Omental fat pad (tissue), 4 donors: Measurements from ENCODE around the gene MAST4. TPM values are rescaled to one million over a fixed set of nuclear protein-coding genes. Genes with fewer than 3 reads are reported as not detected.

Source experiments
- ATAC-seq: fragments of 150-250 bp; one replicate; pipeline ENCODE4 v1.9.1; 2016; ENCODE audit warnings: mild to moderate bottlenecking, moderate library complexity; ENCODE audit not compliant: low FRiP score
- DNase-seq: peaks from one replicate; pipeline ENCODE4 v3.0.0-alpha.2; 2019; ENCODE audit warnings: low spot score
- CTCF ChIP-seq, 3 donors: fragments of 450-650 bp; IDR thresholded peaks; one replicate each; pipeline ENCODE4 v1.5.1; 2016 to 2017; ENCODE audit warnings: antibody characterized with exemption in 3 of 3, mild to moderate bottlenecking in 3 of 3, moderate library complexity in 2 of 3
- total RNA-seq, 4 donors: library from RNA; depleted of rRNA; stranded (reverse); fragments of >200 nt; gene quantifications; one replicate each; pipeline ENCODE4 v1.1.0, GENCODE V29; 2016

The MAST4 gene
- total RNA-seq, 4 donors from 2014 or later: 52.2 to 76.8 (median 57.3) TPM

- ATAC-seq (no peak), DNase-seq (no peak)
- TF ChIP-seq CTCF (IDR thresholded peaks at IDR 0.05): no peak
Measured at GRCh38 chr5:67104859-67105258, 508.7 kb downstream of the MAST4 start.

GRCh38 chr5:67105270-67105669 lies 509.1 kb downstream of the MAST4 start:
- ATAC-seq (no peak), DNase-seq (no peak)
- no peak for TF ChIP-seq CTCF (IDR thresholded peaks at IDR 0.05)

- no peak for TF ChIP-seq CTCF (IDR thresholded peaks at IDR 0.05)
- ATAC-seq: no peak
- no peak for DNase-seq
Measured at GRCh38 chr5:67106626-67107342, 510.6 kb downstream of the MAST4 start.

- TF ChIP-seq CTCF (IDR thresholded peaks at IDR 0.05): no peak
- no peak for ATAC-seq
- DNase-seq: no peak
Measured at GRCh38 chr5:67111779-67112178, 515.6 kb downstream of the MAST4 start.

GRCh38 chr5:67115246-67115645 lies 519.1 kb downstream of the MAST4 start:
- DNase-seq: no peak
- TF ChIP-seq CTCF (IDR thresholded peaks at IDR 0.05): no peak
- no peak for ATAC-seq

GRCh38 chr5:67115817-67116216 lies 519.6 kb downstream of the MAST4 start:
- no peak for TF ChIP-seq CTCF (IDR thresholded peaks at IDR 0.05)
- DNase-seq (no peak), ATAC-seq (no peak)

GRCh38 chr5:67118050-67118620 lies 521.9 kb downstream of the MAST4 start:
- no peak for ATAC-seq
- TF ChIP-seq CTCF (IDR thresholded peaks at IDR 0.05): no peak
- DNase-seq: no peak
